GM18499 (cell line): ENCODE results near the gene CD44.
"Not testable (repeated sequence)": the region's sequence is repeated elsewhere in the genome, so short reads cannot be mapped to it uniquely, and the experiment has no call there.

Experiments used
- ATAC-seq: cut with Tn5 transposase; IDR thresholded peaks from one replicate; pipeline ENCODE4 v1.9.1; 2021; ENCODE audit warnings: moderate number of reproducible peaks; ENCODE audit not compliant: insufficient read depth, unreplicated experiment

The CD44 gene

GRCh38 chr11:35206616-35207015 lies 67.6 kb downstream of the CD44 start:
- no peak for ATAC-seq

- no peak for ATAC-seq
Observed at GRCh38 chr11:35207471-35208403, 68.8 kb downstream of the CD44 start.

- ATAC-seq = no peak
Observed at GRCh38 chr11:35208795-35209194, 69.8 kb downstream of the CD44 start.

- no peak for ATAC-seq
Observed at GRCh38 chr11:35210876-35211546, 72.0 kb downstream of the CD44 start.

- ATAC-seq = no peak
Observed at GRCh38 chr11:35211952-35212351, 73.0 kb downstream of the CD44 start.

- no peak for ATAC-seq
Observed at GRCh38 chr11:35214226-35214770, 75.3 kb downstream of the CD44 start.

- no peak for ATAC-seq
Observed at GRCh38 chr11:35214792-35215193, 75.8 kb downstream of the CD44 start.

- no peak for ATAC-seq
Observed at GRCh38 chr11:35215945-35216344, 77.0 kb downstream of the CD44 start.

- no peak for ATAC-seq
Observed at GRCh38 chr11:35216962-35217678, 78.1 kb downstream of the CD44 start.

GRCh38 chr11:35218956-35219355 lies 80.0 kb downstream of the CD44 start:
- no peak for ATAC-seq

GRCh38 chr11:35223371-35223796 lies 84.4 kb downstream of the CD44 start:
- no peak for ATAC-seq

GRCh38 chr11:35223991-35224390 lies 85.0 kb downstream of the CD44 start:
- no peak for ATAC-seq

- ATAC-seq = no peak
Observed at GRCh38 chr11:35225946-35226520, 87.1 kb downstream of the CD44 start.

- not testable (repeated sequence) for ATAC-seq
Observed at GRCh38 chr11:35226756-35227155, 87.8 kb downstream of the CD44 start.

- no peak for ATAC-seq
Observed at GRCh38 chr11:35227576-35228327, 88.8 kb downstream of the CD44 start.

GRCh38 chr11:35228328-35228725 lies 89.4 kb downstream of the CD44 start:
- ATAC-seq = no peak

- ATAC-seq = no peak
Observed at GRCh38 chr11:35230388-35230787, 91.4 kb downstream of the CD44 start.

GRCh38 chr11:35231076-35231860 lies 92.3 kb downstream of the CD44 start:
- no peak for ATAC-seq

- ATAC-seq = no peak
Observed at GRCh38 chr11:35232891-35233330, 93.9 kb downstream of the CD44 start.
